Measurements from ENCODE around the gene LIMA1.

Gene LIMA1

GRCh38 chr12:50205648-50206047 is 77.7 kb downstream of the LIMA1 start:
- DNase-seq (ENCODE audit: low read depth) = no peak
- no peak for TF ChIP-seq CTCF (IDR thresholded peaks at IDR 0.05; ENCODE audit: insufficient read depth, low read depth, low read length, missing control alignments)
- no peak overlapping the region for H3K4me3 ChIP-seq (ENCODE audit: low read depth, low read length)

- no peak for TF ChIP-seq CTCF (IDR thresholded peaks at IDR 0.05; ENCODE audit: insufficient read depth, low read depth, low read length, missing control alignments)
- H3K4me3 ChIP-seq (ENCODE audit: low read depth, low read length) = no peak overlapping the region
- no peak for DNase-seq (ENCODE audit: low read depth)
Measured at GRCh38 chr12:50203691-50204090, 79.6 kb downstream of the LIMA1 start.

GRCh38 chr12:50201987-50202521 is 81.3 kb downstream of the LIMA1 start:
- DNase-seq (ENCODE audit: low read depth) = no peak
- no peak overlapping the region for H3K4me3 ChIP-seq (ENCODE audit: low read depth, low read length)
- no peak for TF ChIP-seq CTCF (IDR thresholded peaks at IDR 0.05; ENCODE audit: insufficient read depth, low read depth, low read length, missing control alignments)

- DNase-seq (ENCODE audit: low read depth) = no peak
- no peak for TF ChIP-seq CTCF (IDR thresholded peaks at IDR 0.05; ENCODE audit: insufficient read depth, low read depth, low read length, missing control alignments)
- H3K4me3 ChIP-seq (ENCODE audit: low read depth, low read length) = no peak overlapping the region
Measured at GRCh38 chr12:50200552-50201273, 82.6 kb downstream of the LIMA1 start.

- no peak for DNase-seq (ENCODE audit: low read depth)
- H3K4me3 ChIP-seq (ENCODE audit: low read depth, low read length) = no peak overlapping the region
- no peak for TF ChIP-seq CTCF (IDR thresholded peaks at IDR 0.05; ENCODE audit: insufficient read depth, low read depth, low read length, missing control alignments)
Measured at GRCh38 chr12:50198829-50199228, 84.5 kb downstream of the LIMA1 start.

- TF ChIP-seq CTCF (IDR thresholded peaks at IDR 0.05; ENCODE audit: insufficient read depth, low read depth, low read length, missing control alignments) = no peak
- DNase-seq (ENCODE audit: low read depth) = no peak
- H3K4me3 ChIP-seq (ENCODE audit: low read depth, low read length) = no peak overlapping the region
Measured at GRCh38 chr12:50197297-50197727, 86.0 kb downstream of the LIMA1 start.

- no peak for DNase-seq (ENCODE audit: low read depth)
- TF ChIP-seq CTCF (IDR thresholded peaks at IDR 0.05; ENCODE audit: insufficient read depth, low read depth, low read length, missing control alignments) = no peak
- no peak overlapping the region for H3K4me3 ChIP-seq (ENCODE audit: low read depth, low read length)
Measured at GRCh38 chr12:50196537-50196936, 86.8 kb downstream of the LIMA1 start.
